HG03064 (cell line): ENCODE data around the gene GJA1.
"Not testable (repeated sequence)": the region's sequence is repeated elsewhere in the genome, so short reads cannot be mapped to it uniquely, and the experiment has no call there.

Source experiments
- ATAC-seq: cut with Tn5 transposase; IDR thresholded peaks from one replicate; pipeline ENCODE4 v1.9.1; 2021; ENCODE audit warnings: low read depth; ENCODE audit not compliant: unreplicated experiment

Gene GJA1

GRCh38 chr6:121436960-121437850 lies 1.8 kb downstream of the GJA1 start:
- no peak for ATAC-seq

GRCh38 chr6:121437851-121438651 lies 2.6 kb downstream of the GJA1 start:
- ATAC-seq, result no peak

- no peak for ATAC-seq
Measured at GRCh38 chr6:121438869-121439268, 3.4 kb downstream of the GJA1 start.

- ATAC-seq, result no peak
Measured at GRCh38 chr6:121439475-121439874, 4.0 kb downstream of the GJA1 start.

GRCh38 chr6:121439926-121440325 lies 4.5 kb downstream of the GJA1 start:
- no peak for ATAC-seq

GRCh38 chr6:121441477-121441876 lies 6.0 kb downstream of the GJA1 start:
- no peak for ATAC-seq

- ATAC-seq, result no peak
Measured at GRCh38 chr6:121442576-121442975, 7.1 kb downstream of the GJA1 start.

- no peak for ATAC-seq
Measured at GRCh38 chr6:121443971-121444541, 8.6 kb downstream of the GJA1 start.

GRCh38 chr6:121446705-121447104 lies 11.3 kb downstream of the GJA1 start:
- ATAC-seq, result not testable (repeated sequence)

GRCh38 chr6:121447746-121448145 lies 12.3 kb downstream of the GJA1 start:
- not testable (repeated sequence) for ATAC-seq

- not testable (repeated sequence) for ATAC-seq
Measured at GRCh38 chr6:121448528-121448927, 13.1 kb downstream of the GJA1 start.

GRCh38 chr6:121449331-121449730 lies 13.9 kb downstream of the GJA1 start:
- no peak for ATAC-seq

GRCh38 chr6:121450242-121450641 lies 14.8 kb downstream of the GJA1 start:
- ATAC-seq, result no peak

GRCh38 chr6:121451250-121451649 lies 15.8 kb downstream of the GJA1 start:
- no peak for ATAC-seq

- ATAC-seq, result no peak
Measured at GRCh38 chr6:121453191-121453590, 17.7 kb downstream of the GJA1 start.

- ATAC-seq, result no peak
Measured at GRCh38 chr6:121460170-121460569, 24.7 kb downstream of the GJA1 start.

GRCh38 chr6:121463087-121463486 lies 27.6 kb downstream of the GJA1 start:
- no peak for ATAC-seq

GRCh38 chr6:121465101-121465500 lies 29.7 kb downstream of the GJA1 start:
- ATAC-seq, result no peak

- ATAC-seq, result no peak
Measured at GRCh38 chr6:121479486-121480098, 44.1 kb downstream of the GJA1 start.

- no peak for ATAC-seq
Measured at GRCh38 chr6:121480099-121480713, 44.8 kb downstream of the GJA1 start.
